CD4-positive, alpha-beta T cell treated with Interferon gamma for 1 hour (primary cell): ENCODE measurements around the gene CYP4A22.
A peak's percentile ranks its signal among the peaks of the same experiment; 100 is the strongest.

ENCODE experiments used
- DNase-seq: peaks from one replicate; pipeline ENCODE4 v3.0.0-alpha.2; 2020

CYP4A22 gene

GRCh38 chr1:47160716-47161115 is 23.5 kb downstream of the CYP4A22 start:
- DNase-seq, result no peak

GRCh38 chr1:47161298-47162040 is 24.2 kb downstream of the CYP4A22 start:
- no peak for DNase-seq

GRCh38 chr1:47164552-47164951 is 27.3 kb downstream of the CYP4A22 start:
- no peak for DNase-seq

GRCh38 chr1:47172782-47173181 is 35.5 kb downstream of the CYP4A22 start:
- DNase-seq, result no peak

- DNase-seq, result no peak
Measured at GRCh38 chr1:47174656-47175020, 37.4 kb downstream of the CYP4A22 start.

GRCh38 chr1:47175227-47175934 is 38.1 kb downstream of the CYP4A22 start:
- DNase-seq, result no peak

- DNase-seq, result no peak
Measured at GRCh38 chr1:47178020-47178419, 40.8 kb downstream of the CYP4A22 start.

GRCh38 chr1:47178654-47179016 is 41.4 kb downstream of the CYP4A22 start:
- no peak for DNase-seq

- peak; percentile 60 for DNase-seq
Measured at GRCh38 chr1:47179017-47179987, 42.1 kb downstream of the CYP4A22 start.

GRCh38 chr1:47179988-47180563 is 42.8 kb downstream of the CYP4A22 start:
- DNase-seq, result no peak

- DNase-seq, result no peak
Measured at GRCh38 chr1:47180603-47181094, 43.4 kb downstream of the CYP4A22 start.

GRCh38 chr1:47181095-47181954 is 44.1 kb downstream of the CYP4A22 start:
- no peak for DNase-seq

GRCh38 chr1:47181955-47182675 is 44.9 kb downstream of the CYP4A22 start:
- DNase-seq, result no peak

GRCh38 chr1:47182676-47183235 is 45.5 kb downstream of the CYP4A22 start:
- no peak for DNase-seq

GRCh38 chr1:47183308-47184089 is 46.3 kb downstream of the CYP4A22 start:
- DNase-seq, result no peak

- no peak for DNase-seq
Measured at GRCh38 chr1:47184090-47184821, 47.0 kb downstream of the CYP4A22 start.

GRCh38 chr1:47184822-47185677 is 47.8 kb downstream of the CYP4A22 start:
- no peak for DNase-seq
